ENCODE results near the gene PXN. TPM values are rescaled to one million over a fixed set of nuclear protein-coding genes. Genes with fewer than 3 reads are reported as not detected.

The PXN gene
- total and polyA plus RNA-seq, 2 of the 13 experiments (the other 11 are each of a cell fraction or from before 2014, with no cell fraction given), result 13.6 to 14.2 TPM

- TF ChIP-seq ZHX1 (CRISPR knock-in tag; IDR thresholded peaks at IDR 0.05; ENCODE audit: low read depth) (no peak), ZNF3 (CRISPR knock-in tag; IDR thresholded peaks at IDR 0.05) (0 out of 2 replicates have a peak, but pooled peaks have one; percentile 20), PRDM4 (CRISPR knock-in tag; IDR thresholded peaks at IDR 0.05; ENCODE audit: borderline replicate concordance) (no peak), E2F2 (CRISPR knock-in tag; IDR thresholded peaks at IDR 0.05; ENCODE audit: borderline replicate concordance) (no peak), ZNF441 (CRISPR knock-in tag; IDR thresholded peaks at IDR 0.05; ENCODE audit: borderline replicate concordance) (no peak), ARNTL (CRISPR knock-in tag; IDR thresholded peaks at IDR 0.05) (0 out of 2 replicates have a peak, but pooled peaks have one; percentile 66), RARA (CRISPR knock-in tag; IDR thresholded peaks at IDR 0.05) (peak; percentile 36; the same call in 1 of the 2 replicates), SALL1 (CRISPR knock-in tag; IDR thresholded peaks at IDR 0.05) (peak; percentile 47; the same call in 1 of the 2 replicates), PAX8 (CRISPR knock-in tag; IDR thresholded peaks at IDR 0.05; ENCODE audit: borderline replicate concordance) (0 out of 2 replicates have a peak, but pooled peaks have one; percentile 52), ZNF253 (CRISPR knock-in tag; IDR thresholded peaks at IDR 0.05; ENCODE audit: borderline replicate concordance) (no peak), TBX2 (CRISPR knock-in tag; IDR thresholded peaks at IDR 0.05; ENCODE audit: borderline replicate concordance) (peak; percentile 69; the same call in 1 of the 2 replicates), ZBTB49 (CRISPR knock-in tag; IDR thresholded peaks at IDR 0.05; ENCODE audit: borderline replicate concordance) (no peak), ZNF597 (CRISPR knock-in tag; IDR thresholded peaks at IDR 0.05) (no peak), IKZF4 (CRISPR knock-in tag; IDR thresholded peaks at IDR 0.05; ENCODE audit: borderline replicate concordance, low read depth, not compliant biosample characterization) (no peak), BCL6 (CRISPR knock-in tag; IDR thresholded peaks at IDR 0.05) (0 out of 2 replicates have a peak, but pooled peaks have one; percentile 24), CBX1 (IDR thresholded peaks at IDR 0.05; ENCODE audit: low read depth) (no peak), LBX2 (CRISPR knock-in tag; IDR thresholded peaks at IDR 0.05; ENCODE audit: borderline replicate concordance) (no peak)
Measured at GRCh38 chr12:120301962-120302815, 36.7 kb upstream of the PXN start, which contains the start of gene SIRT4 (continued).

Data from HepG2 (cell line).